GM18526 (cell line): ENCODE results near the gene RPSA.

Experiments used
- POLR2A ChIP-seq: IDR thresholded peaks from 3 replicates; pipeline ENCODE4 v1.6.1; 2011; ENCODE audit not compliant: insufficient read length; ENCODE audit errors: extremely low read depth

RPSA gene

DNA sequence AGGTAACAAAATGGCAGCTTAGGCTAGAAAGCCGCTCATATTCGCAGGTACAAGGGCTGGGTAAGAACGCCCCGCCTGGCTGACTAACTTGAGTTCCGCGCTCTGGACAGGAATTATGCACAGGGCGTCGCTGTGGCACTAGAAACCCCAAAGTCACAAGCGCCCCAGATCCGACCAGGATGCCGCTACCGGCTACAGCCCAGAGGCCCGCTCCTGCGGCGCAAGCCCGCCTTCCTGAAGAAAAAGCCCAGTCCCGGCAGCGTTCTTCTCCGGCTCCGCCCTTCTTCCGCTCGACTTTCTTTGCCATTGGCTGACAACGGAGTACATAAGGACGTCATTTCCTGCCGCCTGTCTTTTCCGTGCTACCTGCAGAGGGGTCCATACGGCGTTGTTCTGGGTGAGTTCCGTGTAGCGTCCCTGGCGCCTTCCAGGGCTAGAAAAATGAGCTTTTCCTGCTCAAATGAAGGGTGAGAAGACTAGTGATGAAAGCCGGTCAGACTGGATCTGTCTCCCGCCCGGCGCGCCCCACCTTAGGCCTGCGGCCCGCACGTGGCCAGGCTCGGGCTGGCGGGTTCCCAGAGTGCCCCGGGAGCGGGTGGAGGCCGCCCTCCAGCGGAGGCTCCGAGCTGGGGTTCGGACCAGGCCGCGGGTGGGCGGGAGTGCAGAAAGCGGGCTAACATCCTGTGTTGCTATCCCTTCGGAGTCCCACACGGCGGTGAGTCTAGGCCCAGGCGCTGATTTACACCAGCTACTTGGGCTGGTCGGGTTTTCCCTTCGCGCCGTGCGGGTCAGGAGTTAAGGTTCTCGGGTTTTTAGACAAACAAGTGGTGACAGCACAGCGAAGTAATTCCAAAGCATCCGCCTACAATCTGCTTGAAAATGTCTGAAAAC is at the start of gene RPSA:
Gene RPSA (plus strand): TSS at position 353 of the 891 bp plus-strand sequence. CDS start 934 bp downstream, outside the sequence.
- peak; percentile 98 for TF ChIP-seq POLR2A

DNA sequence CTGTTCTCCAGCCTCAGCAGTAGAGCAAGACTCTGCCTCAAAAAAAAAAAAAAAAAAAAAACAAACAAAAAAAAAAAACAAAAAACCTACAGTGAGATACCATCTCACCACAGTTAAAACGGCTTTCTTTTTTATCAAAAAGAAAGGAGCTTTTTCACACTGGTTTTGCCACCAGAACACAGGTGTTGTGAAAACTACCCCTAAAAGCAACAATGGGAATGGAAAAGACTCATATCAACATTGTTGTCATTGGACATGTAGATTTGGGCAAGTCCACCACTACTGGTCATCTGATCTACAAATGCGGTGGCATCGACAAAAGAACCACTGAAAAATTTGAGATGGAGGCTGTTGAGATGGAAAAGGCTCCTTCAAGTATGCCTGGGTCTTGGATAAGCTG is 48.2 kb upstream of the RPSA start:
- no peak for TF ChIP-seq POLR2A

DNA sequence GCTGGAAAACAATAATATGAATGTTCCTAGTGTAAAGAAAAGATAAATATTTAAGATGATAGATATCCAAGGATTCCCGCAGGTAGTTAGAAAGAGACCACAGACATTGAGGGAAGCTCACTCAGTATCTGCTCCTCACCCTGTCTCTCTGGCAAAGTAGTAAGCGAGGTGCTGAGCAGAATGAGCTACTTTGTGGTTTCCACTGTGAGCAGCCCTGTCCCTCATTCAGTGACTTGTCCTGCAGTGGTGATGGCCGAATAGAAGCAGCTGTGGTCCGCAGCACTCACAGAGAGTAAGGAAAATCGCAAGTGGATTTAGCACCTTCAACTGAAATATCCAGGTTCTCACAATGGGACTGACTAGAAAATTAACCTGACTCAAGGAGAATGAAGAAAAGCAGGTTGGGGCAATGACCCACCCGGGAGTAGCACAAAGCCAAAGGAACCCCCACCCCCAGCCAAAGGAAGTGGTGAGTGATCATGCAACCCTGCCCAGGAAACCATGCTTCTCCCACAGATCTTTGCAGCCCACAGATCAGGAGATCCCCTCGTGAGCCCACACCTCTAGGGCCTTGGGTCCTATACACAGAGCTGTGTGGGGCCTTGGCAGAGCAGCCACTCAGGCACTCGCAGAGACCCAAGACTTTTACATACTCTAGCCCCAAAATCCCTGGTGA is 45.1 kb upstream of the RPSA start:
- TF ChIP-seq POLR2A: no peak

DNA sequence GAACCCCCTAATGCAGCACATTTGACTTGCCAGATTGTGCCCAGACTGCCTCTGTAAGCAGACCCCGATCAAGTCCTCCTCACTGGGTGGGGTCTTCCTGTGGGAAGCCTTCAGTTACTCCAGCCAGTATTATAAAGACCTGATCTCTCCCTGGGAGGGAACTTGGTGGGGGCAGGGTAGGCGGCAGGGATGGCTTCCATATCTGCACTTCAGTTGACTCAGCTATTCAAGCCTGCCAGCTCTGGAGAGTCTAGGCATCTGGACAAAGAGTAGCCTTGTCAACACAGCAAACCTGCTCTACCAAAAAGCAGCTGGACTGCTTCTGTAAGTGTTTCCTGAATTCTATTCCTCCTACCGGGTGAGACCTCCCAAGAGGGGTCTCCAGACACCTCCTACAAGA is 44.3 kb upstream of the RPSA start:
- no peak for TF ChIP-seq POLR2A

DNA sequence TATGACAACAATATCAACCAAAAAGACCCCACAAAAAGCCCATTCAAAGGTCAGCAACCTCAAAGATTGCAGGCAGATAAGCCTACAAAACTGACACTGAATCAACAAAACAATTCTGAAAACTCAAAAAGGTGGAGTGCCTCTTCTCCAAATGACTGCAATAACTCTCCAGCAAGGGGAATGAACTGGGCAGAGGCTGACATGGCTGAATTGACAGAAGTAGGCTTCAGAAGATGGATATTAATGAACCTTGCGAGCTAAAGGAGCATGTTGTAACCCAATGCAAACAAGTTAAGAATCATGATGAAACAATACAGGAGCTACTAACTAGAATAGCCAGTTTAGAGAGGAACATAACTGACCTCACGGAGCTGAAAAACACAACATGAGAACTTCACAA is 43.7 kb upstream of the RPSA start:
- TF ChIP-seq POLR2A: no peak

DNA sequence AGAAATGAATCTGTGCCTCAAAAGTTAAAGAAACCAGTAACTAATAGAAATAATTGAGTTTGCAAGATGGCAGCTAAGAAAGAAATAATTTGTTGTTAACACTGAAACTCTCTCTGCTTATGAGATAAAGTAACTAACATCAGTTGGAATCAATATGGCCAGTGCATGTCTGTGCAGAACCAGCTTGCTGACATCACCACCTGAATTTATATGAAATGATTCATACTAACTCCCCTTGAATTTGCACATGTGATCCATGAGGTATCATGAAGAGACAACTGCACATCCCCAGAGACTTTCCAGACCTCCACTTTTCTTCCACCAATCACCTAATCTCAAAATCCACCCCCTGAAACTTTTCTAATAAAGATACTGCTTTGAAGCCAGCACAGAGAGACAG is 33.7 kb upstream of the RPSA start:
- TF ChIP-seq POLR2A: no peak

DNA sequence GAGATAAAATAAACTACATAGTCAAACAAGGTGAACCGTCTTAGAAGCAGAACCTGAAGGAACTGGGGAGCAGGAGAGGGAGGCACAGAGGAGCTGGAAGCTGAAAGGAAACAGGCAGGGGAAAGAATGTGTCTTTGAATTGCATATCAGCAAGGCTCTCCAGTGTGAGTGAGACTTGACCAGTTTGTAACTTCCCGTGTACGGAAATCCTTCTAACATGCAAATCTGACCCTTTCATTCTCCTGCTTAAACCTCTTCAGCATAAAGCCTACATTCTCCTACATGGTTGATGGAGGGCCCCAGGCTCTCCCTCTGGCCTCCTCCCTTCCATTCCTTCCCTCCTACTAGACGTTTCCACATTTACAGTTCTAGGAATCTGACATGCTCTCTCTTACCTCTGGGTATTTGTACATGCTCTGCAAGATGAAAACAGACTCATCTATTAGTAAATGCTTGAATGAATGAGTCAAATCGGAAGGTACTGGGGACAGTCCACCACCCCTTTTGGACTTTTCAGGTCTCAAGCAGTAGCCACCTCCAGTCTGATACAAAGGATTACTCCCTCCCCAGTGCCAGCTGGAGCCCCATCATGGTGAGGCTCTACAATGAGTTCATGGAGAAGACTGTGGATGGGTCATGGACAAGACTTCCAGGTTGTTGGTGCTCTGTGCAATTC is 29.4 kb upstream of the RPSA start:
- no peak for TF ChIP-seq POLR2A

DNA sequence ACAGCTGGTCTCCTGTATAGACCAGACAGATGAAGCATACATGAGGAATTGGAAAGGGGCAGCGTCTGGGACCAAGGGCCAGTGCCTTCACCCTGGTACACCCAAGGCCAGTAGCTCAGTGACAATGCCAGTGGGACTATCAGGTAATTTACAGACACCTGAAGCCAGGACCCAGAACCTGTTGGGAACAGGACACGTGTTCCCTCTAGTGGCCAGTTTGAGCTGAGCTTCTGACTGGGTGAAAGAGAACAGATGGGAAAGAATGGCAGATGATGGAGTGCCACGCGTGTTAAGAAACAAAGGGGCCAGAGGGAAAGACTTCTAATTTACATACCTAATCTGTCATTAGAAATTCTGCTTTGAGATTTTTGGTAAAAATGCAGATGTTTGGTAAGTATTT is 28.4 kb upstream of the RPSA start:
- TF ChIP-seq POLR2A: no peak

DNA sequence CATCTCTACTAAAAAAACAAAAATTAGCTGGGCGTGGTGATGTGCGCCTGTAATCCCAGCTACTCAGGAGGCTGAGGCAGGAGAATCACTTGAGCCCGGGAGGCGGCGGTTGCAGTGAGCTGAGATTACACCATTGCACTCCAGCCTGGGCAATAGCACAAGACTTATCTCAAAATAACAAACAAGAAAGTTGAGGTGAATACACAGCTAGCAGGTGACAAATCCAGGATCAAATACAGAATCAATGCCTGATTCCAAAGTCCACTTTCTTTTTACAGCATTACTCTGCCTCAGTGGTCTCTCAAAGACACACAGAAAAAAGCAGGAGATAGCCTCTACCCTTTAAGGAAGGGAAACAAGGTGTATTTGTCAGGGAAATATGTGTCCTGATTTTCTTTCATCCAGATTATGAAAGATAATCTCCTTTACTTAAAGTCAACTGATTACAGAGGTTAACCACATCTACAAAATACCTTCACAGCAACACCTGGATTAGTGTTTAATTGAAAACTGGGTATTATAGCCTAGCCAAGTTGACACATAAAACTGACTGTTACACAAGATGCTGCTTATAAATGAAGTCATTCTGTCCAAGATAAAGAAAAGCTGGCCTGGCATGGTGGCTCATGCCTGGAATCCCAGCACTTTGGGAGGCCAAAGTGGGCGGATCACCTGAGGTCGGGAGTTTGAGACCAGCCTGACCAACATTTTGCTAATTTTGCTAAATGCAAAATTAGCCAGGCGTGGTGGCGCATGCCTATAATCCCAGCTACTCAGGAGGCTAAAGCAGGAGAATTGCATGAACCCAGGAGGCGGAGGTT is 27.4 kb upstream of the RPSA start:
- TF ChIP-seq POLR2A: no peak

DNA sequence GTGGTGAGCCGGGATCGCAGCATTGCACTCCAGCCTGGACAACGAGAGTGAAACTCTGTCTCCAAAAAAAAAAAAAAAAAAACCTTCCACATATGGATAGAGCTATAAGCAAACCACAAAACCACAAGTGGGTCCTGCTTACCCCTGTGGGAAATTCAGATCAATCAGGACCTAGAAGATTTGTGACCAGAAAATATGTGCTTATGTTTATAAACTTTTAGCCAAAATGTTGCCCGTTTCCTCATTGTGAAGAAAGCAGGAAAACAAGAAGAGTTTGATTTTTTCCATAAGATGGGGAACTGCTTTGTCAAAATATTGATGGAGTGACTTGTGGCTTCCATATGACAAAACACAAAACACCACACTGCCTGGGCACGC is 26.8 kb upstream of the RPSA start:
- no peak for TF ChIP-seq POLR2A

DNA sequence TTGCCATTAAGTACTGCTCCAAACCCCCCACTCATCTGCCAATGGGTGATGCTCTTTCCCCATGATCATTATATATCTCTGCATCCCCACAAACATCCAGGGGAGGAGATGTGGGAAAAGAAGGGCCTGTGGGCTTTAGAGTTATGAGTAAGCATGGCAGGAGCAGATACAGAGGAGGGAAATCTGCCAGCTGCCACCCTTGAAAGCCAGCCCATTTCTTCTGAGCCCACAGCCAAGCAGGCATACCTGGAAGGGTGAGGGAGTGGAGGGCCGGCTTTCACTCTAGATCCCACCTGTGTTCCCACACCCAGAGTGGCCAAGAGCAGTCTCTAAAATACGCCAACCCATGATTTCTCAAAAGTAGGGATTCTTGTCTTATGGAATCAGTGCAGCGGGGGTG is 25.1 kb upstream of the RPSA start:
- TF ChIP-seq POLR2A: no peak

DNA sequence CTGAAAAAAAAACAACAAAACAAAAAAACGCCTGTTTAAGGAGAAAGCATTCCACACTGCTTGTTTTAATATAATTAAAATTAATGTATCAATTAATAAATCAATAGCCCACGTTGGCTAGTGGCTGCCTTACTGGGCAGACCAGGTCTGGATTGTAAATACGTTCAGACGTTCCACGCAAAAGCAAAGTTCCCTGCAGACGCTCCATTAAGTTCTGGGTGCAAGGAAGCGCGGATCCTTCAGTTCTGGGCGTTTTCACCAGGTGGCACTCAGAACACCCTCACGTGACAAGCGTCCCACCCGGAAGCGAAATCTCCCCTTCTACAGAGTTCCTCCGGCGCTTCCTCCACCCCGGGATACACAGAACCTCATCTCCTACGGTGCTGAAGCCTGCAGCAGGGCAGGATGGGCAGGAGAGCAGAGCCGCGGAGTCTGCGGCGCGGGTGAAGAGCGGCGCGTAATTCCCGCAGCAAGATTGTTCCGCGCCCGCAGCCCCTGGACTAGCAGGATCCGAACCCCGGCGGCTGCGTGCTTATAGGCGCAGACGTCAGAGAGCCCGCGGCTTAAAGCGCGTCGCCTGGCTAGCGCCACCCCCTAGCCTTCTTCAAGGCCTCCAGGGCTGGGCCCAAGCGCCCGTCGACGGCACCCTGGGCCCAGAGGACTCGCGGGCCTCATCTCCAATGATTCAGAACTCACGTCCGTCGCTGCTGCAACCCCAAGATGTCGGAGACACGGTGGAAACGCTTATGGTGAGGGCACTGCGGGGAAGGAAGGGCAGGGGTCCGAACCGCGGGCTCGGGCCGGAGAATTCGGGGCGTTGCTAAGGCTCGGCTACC is 23.3 kb upstream of the RPSA start, which contains the start of gene SLC25A38:
Gene SLC25A38 (plus strand): TSS at position 326 of the 836 bp plus-strand sequence. CDS start 355 bp downstream, at position 681.
- peak; percentile 69 for TF ChIP-seq POLR2A

DNA sequence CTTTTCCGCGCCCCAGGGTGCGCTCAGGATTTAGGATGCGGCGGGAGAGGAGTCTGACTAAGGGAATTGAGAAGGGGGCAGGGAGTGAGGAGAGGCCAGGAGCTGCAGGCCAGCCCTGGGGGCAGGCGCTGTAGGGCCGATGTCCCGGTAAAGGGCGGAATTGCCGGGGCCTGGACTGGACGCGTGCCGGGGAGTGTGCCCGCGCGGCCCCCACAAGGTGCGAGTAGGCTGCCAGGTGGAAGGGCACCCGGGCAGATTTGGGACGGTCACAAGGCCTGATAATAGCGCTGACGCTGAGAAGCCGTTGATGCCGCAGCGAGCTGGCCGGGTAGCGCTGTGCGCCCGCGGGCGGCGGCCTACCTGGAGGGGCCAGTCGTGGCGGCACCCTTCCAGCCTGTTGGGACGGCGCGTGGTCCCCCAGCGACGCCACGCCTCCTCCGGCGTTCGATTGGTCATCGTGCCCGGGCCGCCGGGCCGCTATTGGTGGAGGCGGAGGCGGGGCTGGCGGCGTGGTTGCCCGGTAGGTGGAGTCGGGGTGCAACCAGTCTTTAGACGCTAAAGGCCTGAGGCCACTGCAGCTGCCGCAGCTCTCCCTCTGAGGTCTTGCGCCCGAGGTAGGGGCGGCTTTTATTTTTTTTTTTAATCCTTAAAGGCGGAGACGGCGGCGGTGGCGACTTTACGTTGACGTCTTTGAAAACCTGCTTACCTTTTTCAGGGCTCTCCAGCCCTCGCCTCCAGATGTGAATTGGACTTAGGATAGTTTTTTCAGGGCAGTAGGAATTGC is 22.4 kb upstream of the RPSA start:
- peak; percentile 78 for TF ChIP-seq POLR2A

DNA sequence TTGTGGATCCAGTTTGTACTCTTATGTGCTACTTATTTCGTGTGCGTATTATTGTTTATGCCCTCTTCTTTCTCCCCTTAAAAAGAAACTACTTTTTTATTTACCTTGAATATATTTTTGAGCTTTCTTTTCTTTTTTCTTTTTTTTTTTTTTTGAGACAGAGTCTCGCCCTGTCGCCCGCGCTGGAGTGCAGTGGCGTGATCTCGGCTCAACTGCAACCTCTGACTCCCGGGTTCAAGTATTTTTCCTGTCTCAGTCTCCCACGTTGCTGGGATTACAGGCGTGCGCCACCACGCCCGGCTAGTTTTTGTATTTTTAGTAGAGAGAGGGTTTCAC is 21.9 kb upstream of the RPSA start:
- no peak for TF ChIP-seq POLR2A
